DMS 273 (cell line): ENCODE data around the gene TNS1.
"Not testable (repeated sequence)": the region's sequence is repeated elsewhere in the genome, so short reads cannot be mapped to it uniquely, and the experiment has no call there.

Experiments
- DNase-seq: peaks from one replicate; lab custom pipeline; 2025; ENCODE audit not compliant: unreplicated experiment; lab: John Stamatoyannopoulos, UW

The TNS1 gene

GRCh38 chr2:217789003-217789735, 213.6 kb downstream of the TNS1 start:
- DNase-seq: peak; percentile 82

DNA sequence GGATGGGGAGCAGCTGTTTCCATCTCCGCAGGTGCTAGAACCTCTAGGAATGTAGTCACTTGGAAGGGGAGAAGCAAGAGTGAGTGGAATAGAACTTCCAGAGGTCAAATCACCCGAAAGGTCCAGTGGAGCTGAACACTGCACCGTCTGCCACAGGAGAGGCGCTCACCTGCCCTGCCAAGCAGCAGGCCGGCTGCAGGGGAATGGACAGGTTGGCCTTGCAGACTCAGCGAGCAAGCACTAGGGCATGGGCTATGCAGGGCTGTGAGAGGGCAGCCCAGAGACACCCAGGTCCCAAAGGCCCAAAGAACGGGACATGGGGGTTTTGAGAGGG, 214.2 kb downstream of the TNS1 start:
- DNase-seq: no peak

DNA sequence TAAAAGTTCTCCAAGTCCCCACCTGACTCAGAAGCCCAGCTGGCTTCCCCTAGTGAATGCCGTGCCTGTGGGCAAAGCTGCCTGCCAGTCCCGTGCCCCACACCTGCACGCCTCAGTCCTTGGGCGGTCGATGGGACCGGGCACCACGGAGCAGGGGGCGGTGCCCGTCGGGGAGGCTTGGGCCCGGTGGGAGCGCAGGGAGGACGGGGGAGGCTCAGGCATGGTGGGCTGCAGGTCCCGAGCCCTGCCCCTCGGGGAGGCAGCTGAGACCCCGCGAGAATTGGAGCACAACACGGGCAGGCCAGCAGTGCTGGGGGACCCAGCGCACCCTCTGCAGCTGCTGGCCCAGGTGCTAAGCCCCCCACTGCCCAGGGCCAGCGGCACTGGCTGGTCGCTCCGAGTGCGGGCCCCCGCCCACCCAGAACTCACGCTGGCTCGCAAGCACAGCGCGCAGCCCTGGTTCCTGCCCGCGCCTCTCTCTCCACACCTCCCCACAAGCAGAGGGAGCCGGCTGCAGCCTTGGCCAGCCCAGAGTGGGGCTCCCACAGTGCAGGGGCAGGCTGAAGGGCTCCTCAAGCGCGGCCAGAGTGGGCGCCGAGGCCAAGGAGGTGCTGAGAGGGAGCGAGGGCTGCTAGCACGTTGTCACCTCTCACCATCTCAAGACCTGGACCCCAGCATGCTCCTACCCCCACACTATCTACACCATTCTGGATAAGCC, 215.5 kb downstream of the TNS1 start:
- DNase-seq: no peak

GRCh38 chr2:217786560-217786959, 216.2 kb downstream of the TNS1 start:
- DNase-seq: not testable (repeated sequence)

DNA sequence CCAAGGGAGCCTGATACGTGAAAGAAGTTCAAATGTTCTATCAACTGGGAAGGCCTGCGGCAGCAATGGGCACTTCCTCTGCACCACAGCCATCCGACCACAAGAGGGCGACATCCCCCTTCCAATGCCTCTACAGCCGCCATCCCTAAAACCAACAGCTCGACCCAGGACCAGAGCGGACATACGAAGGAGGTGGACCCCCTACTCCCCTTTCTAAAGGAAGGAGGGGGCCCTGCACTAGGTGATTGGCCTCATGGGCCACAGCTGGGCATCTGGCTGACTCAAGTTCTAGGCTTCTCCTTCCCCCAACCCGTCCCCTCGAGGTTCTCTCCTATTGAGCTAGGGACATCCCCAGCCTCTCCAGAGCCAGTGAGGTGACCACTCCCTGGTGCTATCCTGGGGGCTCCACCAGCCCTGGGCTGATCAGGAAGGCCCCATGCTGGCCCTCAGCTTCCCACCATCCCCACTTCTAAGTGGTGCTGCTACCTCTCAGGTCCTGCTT, 217.2 kb downstream of the TNS1 start:
- DNase-seq: peak; percentile 82

- DNase-seq: no peak
Measured at GRCh38 chr2:217784996-217785543, 217.7 kb downstream of the TNS1 start.

DNA sequence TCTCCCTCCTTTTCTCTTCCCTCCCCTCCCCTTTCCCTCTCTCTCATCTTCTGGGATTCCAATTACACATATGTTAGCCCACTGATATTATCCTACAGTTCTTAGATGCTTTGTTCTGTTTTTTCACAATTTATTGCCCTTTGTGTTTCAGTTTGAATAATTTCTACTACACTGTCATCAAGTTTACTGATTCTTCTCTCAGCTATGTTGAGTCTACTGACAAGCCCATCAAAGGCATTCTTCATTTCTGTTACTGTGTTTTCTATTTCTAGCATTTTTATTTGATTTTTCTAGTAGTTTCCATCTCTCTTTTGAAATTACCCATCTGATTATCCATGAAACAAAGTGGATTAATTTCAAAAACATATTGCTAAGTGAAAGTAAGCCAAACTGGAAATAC, 219.6 kb downstream of the TNS1 start:
- no peak for DNase-seq

- DNase-seq: no peak
Measured at GRCh38 chr2:217777906-217778305, 224.9 kb downstream of the TNS1 start.

GRCh38 chr2:217776631-217777030, 226.2 kb downstream of the TNS1 start:
- no peak for DNase-seq

GRCh38 chr2:217775920-217776503, 226.8 kb downstream of the TNS1 start:
- no peak for DNase-seq

- DNase-seq: no peak
Measured at GRCh38 chr2:217774232-217774631, 228.6 kb downstream of the TNS1 start.

- DNase-seq: no peak
Measured at GRCh38 chr2:217773539-217773938, 229.3 kb downstream of the TNS1 start.

DNA sequence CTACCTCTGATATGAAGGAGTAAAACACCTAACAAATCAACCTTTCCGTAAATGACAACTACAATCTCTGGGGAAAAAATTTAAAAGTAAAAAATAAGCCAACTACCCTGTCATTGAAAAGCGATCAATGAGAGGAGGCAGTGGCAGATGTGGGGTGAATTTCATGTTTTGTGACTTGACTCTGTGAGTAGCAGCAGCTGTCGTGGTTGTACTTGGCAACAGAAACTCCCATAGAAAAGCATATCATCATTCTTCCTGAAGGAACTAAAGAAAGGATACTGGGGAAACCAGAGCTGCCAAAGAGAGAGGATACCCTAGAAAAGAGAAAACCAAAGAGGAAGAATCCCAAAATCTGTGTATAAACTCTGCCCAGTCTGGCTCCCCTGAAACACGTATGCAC, 236.4 kb downstream of the TNS1 start:
- peak; percentile 39 for DNase-seq

DNA sequence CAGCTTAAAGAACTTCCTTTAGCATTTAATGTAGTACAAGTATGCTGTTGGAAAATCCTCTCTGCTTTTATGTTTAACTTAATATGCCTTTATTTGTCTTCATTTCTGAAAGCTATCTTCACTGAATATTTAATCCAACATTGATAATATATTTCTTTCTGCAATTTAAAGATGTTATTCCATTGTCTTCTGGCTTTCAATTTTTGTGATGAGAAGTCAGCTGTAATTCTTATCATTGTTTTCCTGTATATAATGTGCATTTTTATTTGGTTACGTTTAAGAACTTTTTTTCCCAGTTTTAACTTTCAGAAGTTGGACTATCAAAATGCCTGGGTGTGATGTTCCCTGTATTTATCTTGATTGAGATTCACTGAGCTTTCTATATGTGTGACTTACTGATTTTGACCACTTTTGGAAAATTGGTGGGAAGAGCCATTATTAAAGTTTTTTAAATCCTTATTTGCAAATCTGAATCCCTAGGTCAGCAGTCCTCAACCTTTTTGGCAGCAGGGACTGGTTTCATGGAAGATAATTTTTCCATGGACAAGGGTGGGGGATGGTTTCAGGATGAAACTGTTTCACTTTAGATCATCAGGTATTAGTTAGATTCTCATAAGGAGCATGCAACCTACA, 241.0 kb downstream of the TNS1 start:
- no peak for DNase-seq

DNA sequence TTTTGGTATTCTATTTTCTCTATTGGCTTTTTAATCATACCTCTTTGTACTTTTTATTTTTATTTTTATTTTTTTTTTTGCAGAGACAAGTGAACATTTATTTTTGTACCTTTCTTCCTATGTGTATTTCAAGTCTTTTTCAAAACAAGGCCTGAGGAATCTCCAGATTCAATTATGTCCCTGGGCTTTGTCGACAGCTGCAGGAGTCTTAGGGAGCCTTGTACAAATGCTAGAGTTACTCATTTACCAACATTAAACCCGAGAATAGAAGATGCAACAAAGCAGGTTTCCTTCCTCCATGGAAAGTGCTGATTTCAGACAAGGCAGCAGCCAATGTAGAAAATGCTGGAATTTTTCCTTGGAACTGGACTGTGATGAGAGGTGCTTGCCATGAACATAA, 242.8 kb downstream of the TNS1 start:
- DNase-seq: no peak

DNA sequence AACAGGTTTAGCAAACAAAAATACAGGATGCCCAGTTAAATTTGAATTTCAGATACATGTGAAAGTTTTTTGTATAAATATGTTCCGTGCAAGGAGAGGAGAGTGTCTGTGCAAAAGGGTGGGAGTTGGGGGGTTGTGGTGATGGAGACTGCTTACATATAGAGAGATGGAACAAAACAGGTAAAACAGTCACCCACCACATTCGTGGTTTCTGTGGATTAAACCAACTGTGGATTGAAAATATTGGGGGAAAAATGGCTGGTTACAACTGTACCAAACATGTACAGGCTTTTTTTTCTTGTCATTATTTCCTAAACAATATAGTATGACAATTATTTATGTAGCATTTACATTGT, 245.7 kb downstream of the TNS1 start:
- no peak for DNase-seq

GRCh38 chr2:217756375-217757107, 246.3 kb downstream of the TNS1 start:
- peak; percentile 89 for DNase-seq

DNA sequence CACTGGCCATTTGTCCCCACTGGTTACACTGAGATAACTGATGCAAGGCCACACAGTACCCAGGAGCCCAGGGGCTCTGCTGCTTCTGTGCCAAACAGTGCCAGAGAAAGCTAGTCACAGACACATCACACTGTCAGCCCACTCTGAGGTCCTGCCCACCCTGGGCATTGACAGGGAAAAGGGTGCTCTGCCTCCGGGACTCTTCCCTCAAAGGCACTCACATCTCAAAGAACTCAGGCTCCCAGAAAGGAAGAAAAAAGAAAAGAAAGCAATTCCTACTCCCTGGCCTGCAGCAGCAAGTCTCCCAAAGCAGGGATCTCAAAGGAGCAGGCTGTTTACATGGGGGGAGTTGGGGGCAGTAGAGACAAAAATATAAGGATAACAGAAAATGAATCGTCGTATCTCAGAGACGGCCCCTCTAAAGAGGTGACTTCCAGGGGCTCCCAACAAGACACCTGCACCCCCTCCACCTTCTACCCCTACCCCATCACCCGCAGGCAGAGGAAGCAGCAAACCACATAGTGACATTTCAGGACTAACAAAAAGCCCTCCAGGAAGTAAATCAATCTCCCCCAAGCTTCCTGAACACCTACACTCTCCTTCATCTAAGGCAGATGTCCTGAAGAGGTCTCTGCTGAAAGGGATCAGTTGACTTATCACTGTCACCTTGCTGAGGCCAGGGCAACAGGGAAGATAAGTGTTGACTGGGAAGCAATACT, 247.6 kb downstream of the TNS1 start:
- no peak for DNase-seq

GRCh38 chr2:217753460-217754200, 249.2 kb downstream of the TNS1 start:
- no peak for DNase-seq
